A549 (cell line): Measurements from ENCODE around the gene ESR2. TPM values are rescaled to one million over a fixed set of nuclear protein-coding genes. Genes with fewer than 3 reads are reported as not detected.

ENCODE experiments used
- ATAC-seq, 2 experiments: fragments of 200-7000 bp in 1 of 2; fragments of >200 bp in 1 of 2; cut with Nextera tagmentation in 1 of 2; cut with Tn5 transposase in 1 of 2; 3 replicates each; pipeline versions ENCODE4 v1.8.0 to v1.9.1; 2018 to 2020; ENCODE audit warnings: mild to moderate bottlenecking in 1 of 2, moderate library complexity in 1 of 2
- CTCF ChIA-PET: fragments of 300-600 bp; sonication (Branson Sonifier 250); formaldehyde crosslinking; extraction: SDS; loops from one replicate; lab custom pipeline; 2021; ENCODE audit warnings: antibody characterized with exemption, inconsistent platforms; lab: Yijun Ruan, JAX
- POLR2A ChIA-PET: fragments of 350-600 bp; formaldehyde crosslinking; extraction: SDS; loops from one replicate; lab custom pipeline; 2021; ENCODE audit warnings: antibody characterized with exemption, inconsistent platforms; lab: Yijun Ruan, JAX
- DNase-seq, 2 experiments: peaks; one replicate each; pipeline versions ENCODE4 v3.0.0 to v3.0.0-alpha.2; 2011 to 2016; ENCODE audit warnings: low read depth in 1 of 2, low spot score in 1 of 2
- FAIRE-seq: peaks from 2 replicates; lab custom pipeline; 2011; peaks lifted over from hg19 to GRCh38; lab: Jason Lieb, UNC
- H3K27ac ChIP-seq, 2 experiments: fragments of >200 bp; sonication (Bioruptor Twin); formaldehyde crosslinking; 3 replicates each; pipeline ENCODE4 v1.5.1; 2016 to 2017
- H3K4me1 ChIP-seq: fragments of >200 bp; sonication (Bioruptor Twin); formaldehyde crosslinking; 3 replicates; pipeline ENCODE4 v1.6.1; 2016
- H3K4me2 ChIP-seq: fragments of >200 bp; sonication (Bioruptor Twin); formaldehyde crosslinking; 3 replicates; pipeline ENCODE4 v1.6.1; 2016
- H3K4me3 ChIP-seq: fragments of >200 bp; sonication (Bioruptor Twin); formaldehyde crosslinking; 3 replicates; pipeline ENCODE4 v1.5.1; 2016
- H3K9me3 ChIP-seq: fragments of >200 bp; sonication (Bioruptor Twin); formaldehyde crosslinking; 3 replicates; pipeline ENCODE4 v1.6.1; 2016
- CBX8 ChIP-seq: fragments of 200-600 bp; sonication (generic); IDR thresholded peaks from 2 replicates; pipeline ENCODE4 v1.6.1; 2016
- CHD2 ChIP-seq: fragments of 150-350 bp; IDR thresholded peaks from 2 replicates; pipeline ENCODE4 v1.6.1; 2014; ENCODE audit warnings: low read length; ENCODE audit not compliant: partially characterized antibody
- EHMT2 ChIP-seq: fragments of 200-600 bp; sonication (generic); IDR thresholded peaks from 2 replicates; pipeline ENCODE4 v1.6.1; 2016; ENCODE audit warnings: antibody characterized with exemption, low read depth, mild to moderate bottlenecking, moderate library complexity
- HOXA7 ChIP-seq: fragments of 250-450 bp; sonication (Bioruptor Pico); IDR thresholded peaks from 2 replicates; pipeline ENCODE4 v1.5.0; 2020; ENCODE audit warnings: mild to moderate bottlenecking, moderate library complexity
- HOXB13 ChIP-seq: fragments of 250-450 bp; sonication (Bioruptor Pico); IDR thresholded peaks from 2 replicates; pipeline ENCODE4 v1.5.0; 2020; ENCODE audit warnings: low read depth, mild to moderate bottlenecking, moderate library complexity
- HOXB5 ChIP-seq: fragments of 250-450 bp; sonication (Bioruptor Pico); IDR thresholded peaks from 2 replicates; pipeline ENCODE4 v1.5.0; 2020; ENCODE audit warnings: mild to moderate bottlenecking, moderate library complexity
- JUN ChIP-seq, 2 experiments: fragments of >200 bp; sonication (Bioruptor Twin); formaldehyde crosslinking; IDR thresholded peaks; 2 replicates in 1 of 2; 3 replicates in 1 of 2; pipeline ENCODE4 v1.6.1; 2016 to 2017
- MAFK ChIP-seq: fragments of 450-650 bp; IDR thresholded peaks from 2 replicates; pipeline ENCODE4 v1.6.1; 2014; ENCODE audit not compliant: partially characterized antibody
- NFE2L2 ChIP-seq: fragments of 150-350 bp; conservative IDR thresholded peaks from 2 replicates; pipeline ENCODE4 v1.6.1; 2014; ENCODE audit warnings: low read length
- NPAS2 ChIP-seq: fragments of 250-450 bp; sonication (Bioruptor Pico); IDR thresholded peaks from 2 replicates; pipeline ENCODE4 v1.8.0; 2022; ENCODE audit warnings: mild to moderate bottlenecking, moderate library complexity, borderline replicate concordance
- POLR2A ChIP-seq: IDR thresholded peaks from 2 replicates; pipeline ENCODE4 v1.6.1; 2012; ENCODE audit warnings: mild to moderate bottlenecking, low read length
- RCOR1 ChIP-seq: fragments of 150-350 bp; IDR thresholded peaks from 2 replicates; pipeline ENCODE4 v1.6.1; 2014; ENCODE audit warnings: antibody characterized with exemption, low read length, low read depth
- SREBF2 ChIP-seq: fragments of 450-650 bp; IDR thresholded peaks from 2 replicates; pipeline ENCODE4 v1.6.1; 2014; ENCODE audit warnings: mild to moderate bottlenecking, moderate library complexity
- TP53 ChIP-seq: fragments of 250-450 bp; sonication (Bioruptor Pico); IDR thresholded peaks from 2 replicates; pipeline ENCODE4 v1.5.0; 2021; ENCODE audit warnings: mild to moderate bottlenecking, moderate library complexity
- ZC3H11A ChIP-seq: fragments of 450-650 bp; IDR thresholded peaks from 2 replicates; pipeline ENCODE4 v1.6.1; 2014; ENCODE audit warnings: antibody characterized with exemption, mild to moderate bottlenecking
- ZFP36 ChIP-seq: fragments of 450-650 bp; IDR thresholded peaks from 2 replicates; pipeline ENCODE4 v1.6.1; 2014; ENCODE audit warnings: borderline replicate concordance; ENCODE audit not compliant: partially characterized antibody
- ZSCAN20 ChIP-seq: fragments of 250-450 bp; sonication (Bioruptor Pico); IDR thresholded peaks from 2 replicates; pipeline ENCODE4 v1.8.0; 2022; ENCODE audit warnings: mild to moderate bottlenecking, moderate library complexity
- WGBS: methylation state at CpG from one replicate; pipeline ENCODE4 v1.1.6; 2017; ENCODE audit errors: missing lambda C conversion rate; 5-methylcytosine and 5-hydroxymethylcytosine counted together
- polyA plus RNA-seq, 4 experiments: library from polyadenylated mRNA; depleted of rRNA in 3 of 4; stranded (reverse); fragments of >200 nt; fragmentation: RNase III in 1 of 4; extraction: RNeasy Plus Mini Kit Qiagen cat#74134 plus additional on column Dnase treatment in 1 of 4; gene quantifications; 2 replicates in 3 of 4; 3 replicates in 1 of 4; pipeline ENCODE4 v1.2.3, GENCODE V29; 2011 to 2017
- TF ChIP-seq, protein P1 (sequence below): fragments of 250-450 bp; sonication (Bioruptor Pico); IDR thresholded peaks from 2 replicates; pipeline ENCODE4 v1.5.0; 2021; ENCODE audit warnings: mild to moderate bottlenecking, moderate library complexity, borderline replicate concordance
- TF ChIP-seq, protein P2 (sequence below): fragments of 250-450 bp; sonication (Bioruptor Pico); IDR thresholded peaks from 2 replicates; pipeline ENCODE4 v1.5.0; 2020; ENCODE audit warnings: low read depth, mild to moderate bottlenecking, moderate library complexity
- TF ChIP-seq, protein P3 (sequence below): fragments of 200-600 bp; sonication (generic); IDR thresholded peaks from 2 replicates; pipeline ENCODE4 v1.6.1; 2016; ENCODE audit warnings: antibody characterized with exemption, mild to moderate bottlenecking, moderate library complexity
- TF ChIP-seq, protein P4 (sequence below): fragments of >200 bp; sonication (Bioruptor Twin); formaldehyde crosslinking; IDR thresholded peaks from 2 replicates; pipeline ENCODE4 v1.6.1; 2016

ESR2 gene
- polyA plus RNA-seq, 2 of the 4 experiments (the other 2 are of a cell fraction), result 0.05 to 0.06 TPM

DNA sequence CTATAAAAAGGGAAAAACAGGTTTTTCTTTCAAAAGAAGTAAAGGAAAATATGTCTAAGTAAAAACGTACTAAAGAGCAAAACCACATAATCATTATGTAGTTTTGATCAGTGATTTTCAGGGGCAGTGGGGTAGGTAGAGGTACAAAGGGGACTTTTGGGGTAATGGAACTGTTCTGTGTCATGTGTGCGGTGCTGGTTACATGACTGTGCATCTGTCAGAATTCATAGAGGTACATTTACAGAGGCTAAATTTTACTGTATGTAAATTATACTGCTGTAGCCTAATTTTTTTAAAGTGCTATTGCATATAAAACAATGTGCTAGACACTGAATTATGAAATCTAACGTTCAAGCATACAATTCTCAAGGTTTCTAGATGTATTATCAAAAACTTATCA lies 2.0 kb downstream of the ESR2 start:
- no peak overlapping the region for H3K27ac ChIP-seq
- no peak for FAIRE-seq
- TF ChIP-seq, protein P1, sequence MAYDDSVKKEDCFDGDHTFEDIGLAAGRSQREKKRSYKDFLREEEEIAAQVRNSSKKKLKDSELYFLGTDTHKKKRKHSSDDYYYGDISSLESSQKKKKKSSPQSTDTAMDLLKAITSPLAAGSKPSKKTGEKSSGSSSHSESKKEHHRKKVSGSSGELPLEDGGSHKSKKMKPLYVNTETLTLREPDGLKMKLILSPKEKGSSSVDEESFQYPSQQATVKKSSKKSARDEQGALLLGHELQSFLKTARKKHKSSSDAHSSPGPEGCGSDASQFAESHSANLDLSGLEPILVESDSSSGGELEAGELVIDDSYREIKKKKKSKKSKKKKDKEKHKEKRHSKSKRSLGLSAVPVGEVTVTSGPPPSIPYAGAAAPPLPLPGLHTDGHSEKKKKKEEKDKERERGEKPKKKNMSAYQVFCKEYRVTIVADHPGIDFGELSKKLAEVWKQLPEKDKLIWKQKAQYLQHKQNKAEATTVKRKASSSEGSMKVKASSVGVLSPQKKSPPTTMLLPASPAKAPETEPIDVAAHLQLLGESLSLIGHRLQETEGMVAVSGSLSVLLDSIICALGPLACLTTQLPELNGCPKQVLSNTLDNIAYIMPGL, result no peak
- TF ChIP-seq ZC3H11A (no peak), CBX8 (no peak)
- TF ChIP-seq, protein P2, sequence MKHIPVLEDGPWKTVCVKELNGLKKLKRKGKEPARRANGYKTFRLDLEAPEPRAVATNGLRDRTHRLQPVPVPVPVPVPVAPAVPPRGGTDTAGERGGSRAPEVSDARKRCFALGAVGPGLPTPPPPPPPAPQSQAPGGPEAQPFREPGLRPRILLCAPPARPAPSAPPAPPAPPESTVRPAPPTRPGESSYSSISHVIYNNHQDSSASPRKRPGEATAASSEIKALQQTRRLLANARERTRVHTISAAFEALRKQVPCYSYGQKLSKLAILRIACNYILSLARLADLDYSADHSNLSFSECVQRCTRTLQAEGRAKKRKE (CRISPR knock-in tag), result no peak
- POLR2A ChIA-PET, result no interaction called here
- H3K4me1 ChIP-seq, result 0 out of 3 replicates have a peak, but pooled peaks cover 3% of the 10 kb centered on the region
- no peaks in the 10 kb centered on the region for H3K9me3 ChIP-seq
- H3K4me2 ChIP-seq, result no peak overlapping the region
- ATAC-seq, result no peak
- no peak overlapping the region for H3K4me3 ChIP-seq
- WGBS, result 41% methylated on average over 3 of the region's 3 CpGs
- CTCF ChIA-PET, result interaction anchor here (1.5 to 2.0 kb wide), 2 partner anchors 12 to 282 kb away, joined by 4 to 5 read pairs; no protein-coding TSS in a partner anchor
- no peak for DNase-seq

DNA sequence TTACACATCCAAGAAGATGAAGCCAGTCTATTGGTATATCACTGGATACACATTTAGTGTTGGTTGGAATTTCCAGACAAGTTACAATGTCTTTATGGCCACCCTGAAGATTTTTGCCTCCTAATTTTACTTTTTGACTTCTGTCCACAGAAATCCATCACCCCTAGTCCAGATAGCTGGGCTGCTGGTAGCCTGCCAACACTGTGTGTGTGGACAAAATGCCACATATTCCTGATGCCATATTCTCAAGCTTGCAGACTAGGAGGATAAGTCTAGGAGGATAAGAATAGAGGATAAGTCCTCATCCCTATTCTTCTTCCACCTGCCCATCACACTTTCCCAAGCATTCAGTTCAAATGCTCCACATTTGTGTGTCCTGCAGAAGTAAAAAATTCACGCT lies 4.6 kb downstream of the ESR2 start:
- Histone ChIP-seq H3K4me3 (no peak overlapping the region), H3K27ac (no peak overlapping the region), H3K4me2 (no peak overlapping the region), H3K9me3 (no peaks in the 10 kb centered on the region), H3K4me1 (no peaks in the 10 kb centered on the region)
- no peak for ATAC-seq
- TF ChIP-seq, protein P3, sequence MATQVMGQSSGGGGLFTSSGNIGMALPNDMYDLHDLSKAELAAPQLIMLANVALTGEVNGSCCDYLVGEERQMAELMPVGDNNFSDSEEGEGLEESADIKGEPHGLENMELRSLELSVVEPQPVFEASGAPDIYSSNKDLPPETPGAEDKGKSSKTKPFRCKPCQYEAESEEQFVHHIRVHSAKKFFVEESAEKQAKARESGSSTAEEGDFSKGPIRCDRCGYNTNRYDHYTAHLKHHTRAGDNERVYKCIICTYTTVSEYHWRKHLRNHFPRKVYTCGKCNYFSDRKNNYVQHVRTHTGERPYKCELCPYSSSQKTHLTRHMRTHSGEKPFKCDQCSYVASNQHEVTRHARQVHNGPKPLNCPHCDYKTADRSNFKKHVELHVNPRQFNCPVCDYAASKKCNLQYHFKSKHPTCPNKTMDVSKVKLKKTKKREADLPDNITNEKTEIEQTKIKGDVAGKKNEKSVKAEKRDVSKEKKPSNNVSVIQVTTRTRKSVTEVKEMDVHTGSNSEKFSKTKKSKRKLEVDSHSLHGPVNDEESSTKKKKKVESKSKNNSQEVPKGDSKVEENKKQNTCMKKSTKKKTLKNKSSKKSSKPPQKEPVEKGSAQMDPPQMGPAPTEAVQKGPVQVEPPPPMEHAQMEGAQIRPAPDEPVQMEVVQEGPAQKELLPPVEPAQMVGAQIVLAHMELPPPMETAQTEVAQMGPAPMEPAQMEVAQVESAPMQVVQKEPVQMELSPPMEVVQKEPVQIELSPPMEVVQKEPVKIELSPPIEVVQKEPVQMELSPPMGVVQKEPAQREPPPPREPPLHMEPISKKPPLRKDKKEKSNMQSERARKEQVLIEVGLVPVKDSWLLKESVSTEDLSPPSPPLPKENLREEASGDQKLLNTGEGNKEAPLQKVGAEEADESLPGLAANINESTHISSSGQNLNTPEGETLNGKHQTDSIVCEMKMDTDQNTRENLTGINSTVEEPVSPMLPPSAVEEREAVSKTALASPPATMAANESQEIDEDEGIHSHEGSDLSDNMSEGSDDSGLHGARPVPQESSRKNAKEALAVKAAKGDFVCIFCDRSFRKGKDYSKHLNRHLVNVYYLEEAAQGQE, result no peak
- no peak for TF ChIP-seq TP53 (CRISPR knock-in tag)
- no peak for TF ChIP-seq HOXB13 (CRISPR knock-in tag)
- no peak for TF ChIP-seq NFE2L2
- TF ChIP-seq, protein P1, result no peak
- no peak for TF ChIP-seq HOXA7
- TF ChIP-seq, protein P4, sequence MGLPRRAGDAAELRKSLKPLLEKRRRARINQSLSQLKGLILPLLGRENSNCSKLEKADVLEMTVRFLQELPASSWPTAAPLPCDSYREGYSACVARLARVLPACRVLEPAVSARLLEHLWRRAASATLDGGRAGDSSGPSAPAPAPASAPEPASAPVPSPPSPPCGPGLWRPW, result no peak
- 86% methylated on average over 1 of the region's 1 CpG for WGBS
- no peak for DNase-seq
- FAIRE-seq, result no peak
- POLR2A ChIA-PET, result no interaction called here
- CTCF ChIA-PET, result interaction anchor here (1.3 to 1.6 kb wide), 3 partner anchors 13 to 152 kb away, joined by 3 to 4 read pairs (median 3); no protein-coding TSS in a partner anchor

DNA sequence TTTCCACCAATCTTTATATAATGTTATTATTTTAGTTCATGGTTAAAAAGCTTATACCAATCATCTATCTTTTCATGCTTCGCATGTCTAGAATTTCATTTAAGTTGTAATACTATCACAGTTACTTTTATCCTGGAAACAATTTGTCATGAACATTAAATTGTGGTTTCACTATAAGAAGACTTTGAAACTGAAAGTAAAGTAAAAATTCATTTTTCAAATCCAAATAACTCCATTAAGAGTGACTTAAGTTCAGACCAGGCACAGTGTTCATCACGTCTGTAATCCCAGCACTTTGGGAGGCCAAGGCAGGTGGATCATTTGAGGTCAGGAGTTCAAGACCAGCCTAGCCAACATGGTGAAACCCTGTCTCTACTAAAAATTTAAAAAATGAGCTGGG lies 12.4 kb downstream of the ESR2 start:
- FAIRE-seq (no peak), ATAC-seq (no peak), DNase-seq (no peak)
- ChIA-PET POLR2A (no interaction called here), CTCF (interaction anchor here (0.6 to 2.3 kb wide), 2 partner anchors 10 to 13 kb away, joined by 3 to 9 read pairs; partner anchors contain the start of gene ESR2)
- Histone ChIP-seq H3K4me2 (no peak overlapping the region), H3K27ac (no peak overlapping the region), H3K9me3 (no peaks in the 10 kb centered on the region), H3K4me3 (no peak overlapping the region), H3K4me1 (no peaks in the 10 kb centered on the region)
- 73% methylated on average over 2 of the region's 2 CpGs for WGBS
- no peak for TF ChIP-seq POLR2A
- TF ChIP-seq, protein P3, result no peak
- no peak for TF ChIP-seq EHMT2
- TF ChIP-seq CHD2, result no peak
- TF ChIP-seq JUN (IDR thresholded peaks at IDR 0.05), result no peak
- no peak for TF ChIP-seq SREBF2
- TF ChIP-seq ZC3H11A, result no peak
- TF ChIP-seq ZFP36, result no peak
- TF ChIP-seq ZSCAN20 (CRISPR knock-in tag), result no peak
- no peak for TF ChIP-seq NPAS2 (CRISPR knock-in tag)
- no peak for TF ChIP-seq RCOR1
- no peak for TF ChIP-seq HOXB5 (CRISPR knock-in tag)
- TF ChIP-seq MAFK, result no peak
- TF ChIP-seq HOXA7, result no peak
